Activated CD8-positive, alpha-beta memory T cell treated with anti-CD3 and anti-CD28 coated beads, Interleukin-2, amount 50 U/mL, for 48 hours (primary cell): ENCODE results near the gene HSPA9.

ENCODE experiments used
- DNase-seq: peaks from one replicate; pipeline ENCODE4 v3.0.0-alpha.2; 2020

Gene HSPA9

DNA sequence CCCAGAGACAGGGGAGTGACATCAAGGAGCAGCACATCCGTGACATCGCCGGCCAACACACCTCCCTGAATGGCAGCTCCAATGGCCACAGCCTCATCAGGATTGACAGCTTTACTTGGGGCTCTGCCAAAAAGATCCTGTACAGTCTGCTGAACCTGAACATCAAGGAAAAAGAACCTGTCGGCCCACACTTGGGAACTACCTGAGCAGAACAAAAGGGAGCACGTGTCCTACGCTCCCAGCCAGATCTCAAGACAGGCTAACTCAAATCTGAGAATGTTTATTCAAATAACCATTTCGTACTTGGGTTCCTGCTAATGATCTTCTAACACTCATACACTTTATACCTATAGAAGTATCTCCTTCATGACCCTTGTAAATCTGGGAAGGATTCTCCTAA is 15.3 kb downstream of the HSPA9 start:
- DNase-seq, result no peak

DNA sequence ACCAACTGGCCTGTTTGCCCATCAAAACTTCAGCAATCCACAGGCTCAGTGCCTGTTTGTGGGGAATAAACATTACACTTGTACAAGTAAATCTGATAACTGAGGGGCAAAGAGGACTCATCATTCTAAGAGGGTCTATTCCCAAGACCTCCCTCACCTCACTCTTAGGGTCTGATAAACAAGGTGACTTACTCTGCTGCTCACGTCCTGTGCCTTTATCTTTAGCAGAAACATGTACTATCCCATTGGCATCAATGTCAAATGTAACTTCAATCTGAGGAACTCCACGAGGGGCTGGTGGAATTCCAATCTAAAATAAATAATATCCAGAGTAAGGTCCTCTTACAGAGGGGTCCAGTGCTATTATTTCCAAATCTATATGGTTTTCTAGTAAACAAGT is 17.5 kb downstream of the HSPA9 start:
- DNase-seq, result no peak

DNA sequence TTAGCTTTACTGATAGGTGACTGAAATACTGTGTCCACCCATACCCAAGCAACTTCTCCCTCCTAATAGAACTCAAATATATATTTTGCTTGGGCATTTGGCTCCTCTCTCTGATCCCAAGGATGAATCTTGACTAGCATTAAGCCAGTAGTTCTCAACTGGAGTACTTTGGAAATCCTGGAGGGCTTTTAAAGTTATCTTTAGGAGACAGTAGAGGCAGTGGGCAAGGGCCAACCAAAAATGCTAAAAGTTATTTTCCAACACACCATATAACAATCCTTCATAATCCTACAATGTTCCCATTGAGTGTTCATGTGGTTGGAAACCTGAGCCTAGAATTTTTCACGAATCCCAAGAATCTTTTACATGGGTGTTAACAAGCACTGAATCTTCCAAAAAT is 21.1 kb downstream of the HSPA9 start:
- no peak for DNase-seq

DNA sequence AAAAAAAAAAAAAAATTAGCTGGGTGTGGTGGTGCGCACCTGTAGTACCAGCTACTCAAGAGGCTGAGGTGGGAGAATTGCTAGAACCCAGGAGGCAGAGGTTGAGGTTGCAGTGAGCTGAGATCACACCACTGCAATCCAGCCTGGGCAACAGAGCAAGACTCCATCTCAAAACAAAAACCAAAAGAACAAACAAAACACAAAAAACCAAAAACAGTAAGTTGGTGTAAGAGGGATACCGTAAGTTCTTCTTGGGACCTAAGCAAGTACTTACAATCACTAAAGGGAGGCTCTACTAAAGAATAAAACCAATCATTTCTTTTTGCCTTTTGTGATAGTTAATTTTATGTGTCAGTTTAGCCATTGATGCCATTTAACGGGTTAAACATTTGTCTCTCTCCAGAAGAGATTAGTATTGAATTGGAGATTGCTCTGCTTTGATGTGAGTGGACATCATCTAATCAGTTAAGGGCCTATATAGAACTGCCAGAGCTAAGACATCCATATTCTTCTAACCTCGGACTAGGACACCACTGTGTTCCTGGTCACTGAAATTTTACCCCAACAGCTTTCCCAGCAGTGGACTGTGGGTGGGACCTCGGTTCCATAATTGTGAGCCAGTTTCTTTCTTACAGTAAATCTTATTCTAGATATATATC is 21.6 kb downstream of the HSPA9 start:
- no peak for DNase-seq

DNA sequence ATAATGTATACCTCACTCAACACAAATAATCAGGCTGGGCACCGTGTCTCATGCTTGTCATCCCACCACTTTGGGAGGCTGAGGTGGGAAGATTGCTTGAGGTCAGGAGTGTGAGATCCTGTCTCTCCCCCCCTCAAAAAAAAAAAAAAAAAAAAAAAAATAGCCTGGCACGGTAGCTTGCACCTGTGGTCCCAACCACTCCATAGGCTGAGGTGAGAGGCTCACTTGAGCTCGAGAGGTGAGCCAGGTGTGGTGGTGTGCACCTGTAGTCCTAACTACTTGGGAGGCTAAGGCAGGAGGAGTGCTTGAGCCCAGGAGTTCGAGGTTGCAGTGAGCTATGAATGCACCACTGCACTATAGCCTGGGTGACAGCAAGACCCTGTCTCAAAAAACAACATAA is 22.5 kb downstream of the HSPA9 start:
- DNase-seq, result no peak

DNA sequence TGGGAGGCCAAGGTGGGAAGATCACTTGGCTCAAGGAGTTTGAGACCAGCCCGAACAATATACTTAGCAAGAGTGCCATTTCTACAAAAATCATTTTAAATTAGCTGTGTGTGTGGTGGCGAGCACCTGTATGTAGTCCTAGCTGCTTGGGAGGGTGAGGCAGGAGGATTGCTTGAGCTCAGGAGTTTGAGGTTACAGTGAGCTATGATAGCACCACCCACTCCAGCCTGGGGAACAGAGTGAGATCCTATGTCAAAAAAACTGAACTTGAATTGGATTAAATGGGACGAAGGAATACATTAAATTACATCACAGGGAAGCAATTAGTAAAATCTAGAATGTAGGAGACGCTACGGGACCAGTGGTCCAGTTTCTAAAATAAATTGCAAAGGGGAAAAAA is 25.8 kb downstream of the HSPA9 start:
- no peak for DNase-seq

DNA sequence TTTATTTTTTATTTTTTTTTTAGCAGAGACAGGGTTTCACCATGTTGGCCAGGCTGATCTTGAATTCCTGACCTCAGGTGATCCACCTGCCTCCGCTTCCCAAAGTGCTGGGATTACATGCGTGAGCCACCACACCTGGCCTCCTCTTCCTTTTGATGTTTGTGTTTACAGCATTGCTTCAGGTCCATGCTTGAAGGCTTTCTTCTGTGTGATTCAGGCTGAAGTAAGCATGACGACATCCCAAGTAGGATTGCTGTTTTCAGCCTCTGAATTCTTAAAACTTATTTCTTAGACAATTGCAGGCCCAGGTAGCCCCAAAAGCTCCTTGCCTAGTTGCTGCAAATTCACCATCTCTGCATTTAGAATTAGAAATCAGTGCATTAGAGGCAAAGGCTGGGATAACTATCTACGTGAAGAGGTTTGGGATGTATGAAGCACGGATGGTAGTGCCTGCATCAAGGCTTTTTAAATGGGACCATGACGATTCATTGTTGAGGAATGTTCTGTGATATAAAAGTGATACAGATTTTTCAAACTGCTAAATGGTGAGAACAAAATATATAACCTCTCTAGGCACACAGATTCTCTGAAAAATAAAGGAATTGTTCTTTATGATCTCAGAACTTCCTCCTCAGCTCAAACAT is 29.2 kb downstream of the HSPA9 start:
- DNase-seq, result no peak

DNA sequence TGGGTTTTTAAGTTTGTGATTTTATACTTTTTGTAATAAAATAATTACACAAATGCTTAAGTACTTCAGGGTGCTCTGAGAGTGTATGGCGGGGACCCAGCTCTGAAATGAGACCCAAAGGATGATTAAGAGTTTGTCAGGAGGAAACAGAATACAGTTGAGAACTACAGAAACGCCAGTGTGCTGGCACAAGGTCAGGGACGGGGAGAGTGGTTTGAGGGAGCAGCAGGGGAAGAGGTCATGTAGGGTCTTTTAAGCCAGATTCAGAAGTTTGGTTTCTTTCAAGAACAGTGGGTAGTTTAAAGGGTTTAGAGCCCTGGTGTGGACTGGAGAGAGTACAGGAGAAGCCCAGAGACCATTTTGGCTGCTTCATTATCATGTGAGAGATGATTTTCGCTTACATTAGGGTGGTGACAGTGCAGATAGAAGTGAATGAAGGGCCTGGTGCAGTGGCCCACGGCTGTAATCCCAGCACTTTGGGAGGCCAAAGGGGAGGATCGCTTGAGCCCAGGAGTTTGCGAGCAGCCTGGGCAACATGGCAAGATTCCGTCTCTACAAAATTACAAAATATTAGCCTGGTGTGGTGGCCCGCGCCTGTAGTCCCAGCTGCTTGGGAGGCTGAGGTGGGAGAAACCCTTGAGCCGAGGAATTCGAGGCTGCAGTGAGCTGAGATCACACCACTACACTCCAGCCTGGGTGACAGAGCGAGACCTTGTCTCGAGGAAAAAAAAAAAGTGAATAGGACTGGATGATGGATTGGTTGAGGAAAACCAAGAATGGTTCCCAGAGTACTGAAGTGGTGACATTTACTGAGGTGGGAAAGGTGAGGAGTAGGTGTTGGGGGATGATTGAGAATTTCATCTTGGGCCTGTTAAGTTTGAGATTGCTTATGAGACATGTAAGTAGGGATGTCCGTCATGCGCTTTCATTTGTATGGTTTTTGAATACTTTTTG is 30.7 kb downstream of the HSPA9 start:
- DNase-seq, result no peak

DNA sequence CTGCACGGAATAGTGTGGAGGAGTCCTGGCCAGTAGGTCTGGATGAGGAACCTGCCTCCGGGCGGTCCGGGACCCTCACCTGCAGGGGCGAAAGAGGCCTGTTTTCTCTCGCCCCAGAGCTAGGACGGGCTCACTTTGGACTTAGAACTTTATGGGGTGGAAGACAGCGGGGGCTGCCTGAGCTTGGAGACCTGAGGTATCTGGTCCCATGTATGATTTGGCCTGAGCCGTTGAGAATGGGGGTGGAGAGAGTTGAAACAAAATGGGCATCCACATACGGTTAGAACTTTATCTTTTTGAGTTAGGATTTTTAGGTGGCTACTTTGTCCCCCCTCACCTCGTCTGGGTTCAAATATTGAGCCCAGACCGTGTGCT is 31.5 kb downstream of the HSPA9 start:
- DNase-seq, result peak; percentile 90

DNA sequence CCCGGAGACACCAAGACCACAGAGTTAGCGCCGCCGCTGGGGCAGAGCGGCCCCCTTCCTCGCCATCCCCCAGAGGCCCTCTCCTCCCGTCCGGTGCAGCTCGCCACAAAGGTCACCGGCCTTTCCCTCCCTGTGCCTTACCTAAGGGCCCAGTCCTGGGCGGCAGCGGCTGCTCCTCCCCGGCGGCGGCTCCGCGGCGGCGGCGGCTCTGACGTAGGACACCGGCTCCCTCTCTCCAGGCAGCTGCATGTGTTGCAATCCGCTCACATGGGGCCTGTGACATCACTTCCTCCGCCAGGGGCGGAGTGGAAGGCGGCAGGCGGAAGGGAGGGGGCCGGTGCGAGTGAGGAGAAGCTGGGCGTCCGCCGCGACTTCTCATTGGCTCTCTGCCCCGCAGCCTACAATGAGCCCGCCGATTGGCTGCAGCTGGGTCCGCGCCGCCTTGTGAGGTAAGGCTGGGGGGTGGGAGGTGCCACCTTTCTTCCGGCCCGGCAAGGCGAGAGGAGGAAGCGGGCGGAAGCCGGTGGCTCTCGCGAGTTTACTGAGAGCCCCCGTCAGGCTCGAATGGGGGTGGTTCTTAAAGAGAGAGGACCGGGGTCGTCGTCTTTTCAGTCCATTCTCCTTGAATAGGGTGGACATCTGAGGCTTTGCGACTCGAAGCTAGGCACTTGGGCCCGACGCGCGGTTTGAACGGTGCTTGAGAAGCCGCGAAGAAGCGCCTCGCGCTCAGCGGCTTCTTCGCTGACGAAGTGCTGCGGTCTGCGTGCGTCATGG is 32.1 kb downstream of the HSPA9 start, which contains the start of gene ETF1:
ETF1 (minus strand) TSS at position 281 of the 774 bp plus-strand sequence. CDS start 318 bp downstream, outside the sequence.
- peak; percentile 99 for DNase-seq

DNA sequence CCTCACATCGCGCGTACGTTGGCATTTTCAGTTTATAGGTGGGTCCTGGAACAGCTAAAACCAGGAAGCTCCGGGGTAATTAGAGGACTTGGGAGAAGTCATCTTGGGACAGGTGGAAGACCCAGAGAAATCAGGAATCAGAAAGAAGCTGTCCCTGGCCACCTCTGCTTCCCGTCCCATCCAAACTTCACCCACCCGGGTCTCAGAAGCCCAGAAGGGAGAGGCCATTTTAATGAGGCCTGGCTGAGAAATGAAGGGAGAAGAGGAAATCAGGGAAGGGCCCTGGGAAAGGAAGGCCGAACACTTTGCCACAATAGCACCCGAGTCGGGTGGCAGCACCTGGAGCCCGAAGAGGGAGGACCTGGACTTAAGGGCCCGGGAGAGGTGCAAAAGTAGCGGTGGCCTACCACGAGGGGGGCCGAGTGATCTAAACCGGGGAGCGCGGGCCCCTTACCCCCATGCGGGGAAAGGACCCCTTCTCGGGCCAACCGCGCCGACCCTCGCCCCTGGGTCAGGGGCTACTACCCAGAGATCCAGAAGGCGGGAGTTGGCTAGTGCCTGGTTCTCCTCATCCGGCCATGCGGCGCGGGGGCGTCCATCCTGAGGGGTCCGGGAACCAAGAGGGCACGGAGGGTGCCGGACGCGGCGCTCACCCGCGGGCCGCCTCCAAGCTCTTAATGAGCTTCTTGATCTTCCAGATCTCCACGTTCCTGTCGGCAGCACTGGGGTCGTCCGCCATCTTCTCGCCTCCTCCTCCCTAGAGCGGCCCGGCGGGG is 32.8 kb downstream of the HSPA9 start:
- DNase-seq, result no peak

DNA sequence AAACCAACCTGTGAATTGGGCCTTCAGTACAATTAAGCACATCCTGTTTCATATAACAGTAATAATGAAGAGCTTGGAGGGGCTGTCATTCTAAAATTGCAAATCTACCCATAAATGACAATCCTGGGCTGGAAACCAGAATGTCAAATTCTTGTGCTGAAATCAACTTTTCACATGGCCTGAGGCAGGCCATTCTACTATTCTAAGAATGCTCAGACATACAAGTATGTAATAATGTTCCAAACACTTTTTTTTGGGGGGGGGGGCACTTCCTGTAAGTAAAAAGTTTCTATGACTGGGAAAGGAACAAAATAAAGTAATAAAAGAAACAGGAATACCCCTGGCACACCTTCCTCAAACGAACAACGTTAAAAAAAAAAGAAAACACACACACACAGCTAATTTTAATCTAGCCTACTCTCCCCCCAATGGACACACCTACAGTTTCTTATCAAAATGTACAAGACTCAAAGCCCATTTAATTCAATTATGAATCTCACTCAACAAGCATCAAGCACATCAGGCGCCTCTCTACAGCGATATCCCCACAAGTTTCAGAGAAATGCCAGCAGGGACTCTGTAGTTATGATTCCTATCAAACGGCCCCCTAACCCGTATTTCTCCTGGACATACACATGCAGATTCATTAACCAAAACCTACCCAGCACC is 33.6 kb downstream of the HSPA9 start:
- DNase-seq, result no peak

DNA sequence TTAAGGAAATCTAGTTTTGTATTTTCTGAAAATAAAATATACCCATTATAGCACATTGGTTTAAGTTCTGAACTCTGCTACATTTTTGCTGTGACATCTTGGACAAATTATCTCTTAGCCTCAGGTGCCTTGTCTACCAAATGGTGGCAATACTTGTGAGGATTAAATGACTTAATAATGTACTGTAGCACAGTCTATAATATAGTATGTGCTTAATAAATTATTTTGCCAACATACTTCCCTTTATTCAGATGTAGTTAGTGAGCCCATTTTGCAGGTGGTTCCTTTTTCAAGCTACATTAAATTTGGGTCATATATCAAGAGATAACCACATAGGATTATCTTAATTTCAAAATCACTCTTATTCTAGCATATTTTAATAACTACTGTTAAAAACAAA is 35.4 kb downstream of the HSPA9 start:
- DNase-seq, result no peak

DNA sequence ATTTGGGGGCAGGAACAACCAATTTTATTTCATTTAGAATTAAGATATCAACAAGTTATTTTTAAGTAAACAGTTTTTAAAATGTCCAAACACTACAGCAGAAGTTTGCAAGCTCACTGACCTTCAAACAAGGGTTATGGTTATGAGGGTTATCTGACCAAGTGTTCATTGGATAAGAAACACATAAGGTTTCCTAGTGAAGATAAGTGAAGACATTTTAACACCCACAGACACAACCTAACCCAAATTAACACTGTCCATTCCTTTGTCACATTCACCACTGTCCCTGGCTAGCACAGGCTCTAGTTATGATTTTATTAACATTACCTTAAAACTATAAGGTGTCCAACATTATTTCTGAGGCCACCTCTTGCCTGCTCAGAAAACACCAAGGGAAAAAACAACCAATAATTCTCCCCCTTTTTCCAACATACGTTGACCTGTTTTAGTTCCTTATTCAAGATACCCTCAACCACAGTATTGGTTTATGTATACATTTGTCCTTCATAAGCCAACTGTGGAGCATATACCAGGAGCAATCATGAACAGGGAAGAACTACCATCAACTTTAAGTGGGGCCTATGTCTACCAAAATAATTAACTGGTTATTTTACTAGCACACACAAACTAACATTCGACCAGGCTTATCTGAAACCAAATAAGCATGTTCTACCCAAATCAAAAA is 36.1 kb downstream of the HSPA9 start:
- no peak for DNase-seq

DNA sequence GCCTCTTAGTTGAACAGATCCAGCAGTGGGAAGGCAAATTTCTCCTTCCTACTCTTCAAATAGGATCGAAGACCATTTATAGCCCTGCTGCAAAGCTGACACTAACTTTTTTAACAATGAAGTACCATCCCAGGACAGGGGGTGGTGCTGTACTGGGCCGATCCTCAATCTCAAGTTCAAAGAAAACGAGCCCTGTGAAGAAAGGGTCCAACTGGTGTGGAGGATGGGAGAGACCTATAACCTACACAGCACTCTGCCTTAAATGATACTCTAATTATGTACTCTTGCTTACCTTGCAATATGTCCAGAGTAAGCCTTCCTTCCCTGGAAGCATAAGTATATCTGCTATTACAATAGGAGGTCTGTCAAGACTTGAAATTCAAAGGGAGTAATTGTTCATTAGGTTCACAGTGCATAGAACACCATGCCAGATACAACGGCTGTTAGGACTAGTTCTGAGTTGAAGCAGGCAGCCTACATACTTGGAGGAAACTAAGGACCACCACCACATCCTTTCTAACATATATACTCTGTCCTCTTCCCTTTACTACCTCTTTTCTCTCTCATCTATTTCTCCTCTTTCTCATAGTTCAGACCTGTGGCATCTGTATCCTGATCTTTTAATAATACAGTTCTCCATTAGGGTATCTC is 38.4 kb downstream of the HSPA9 start:
- no peak for DNase-seq

DNA sequence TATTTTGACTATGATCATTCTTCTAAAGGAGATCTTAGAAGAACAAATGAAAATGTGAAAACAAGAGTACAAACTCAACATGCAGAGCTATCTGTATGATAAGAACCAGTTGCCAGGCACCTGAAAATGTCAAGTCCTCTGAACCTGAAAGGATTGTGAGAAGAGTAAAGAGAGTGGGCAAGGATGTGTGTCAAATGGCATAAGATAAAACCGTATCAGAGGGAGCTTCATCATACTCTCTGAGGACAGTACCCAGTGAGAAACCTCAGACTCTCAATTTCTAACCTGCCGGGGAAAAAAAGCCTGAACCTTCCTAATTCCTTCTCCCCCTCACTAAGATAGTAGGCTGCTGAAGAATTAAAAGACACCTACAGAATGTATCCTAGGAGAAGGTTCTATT is 39.0 kb downstream of the HSPA9 start:
- DNase-seq, result no peak

DNA sequence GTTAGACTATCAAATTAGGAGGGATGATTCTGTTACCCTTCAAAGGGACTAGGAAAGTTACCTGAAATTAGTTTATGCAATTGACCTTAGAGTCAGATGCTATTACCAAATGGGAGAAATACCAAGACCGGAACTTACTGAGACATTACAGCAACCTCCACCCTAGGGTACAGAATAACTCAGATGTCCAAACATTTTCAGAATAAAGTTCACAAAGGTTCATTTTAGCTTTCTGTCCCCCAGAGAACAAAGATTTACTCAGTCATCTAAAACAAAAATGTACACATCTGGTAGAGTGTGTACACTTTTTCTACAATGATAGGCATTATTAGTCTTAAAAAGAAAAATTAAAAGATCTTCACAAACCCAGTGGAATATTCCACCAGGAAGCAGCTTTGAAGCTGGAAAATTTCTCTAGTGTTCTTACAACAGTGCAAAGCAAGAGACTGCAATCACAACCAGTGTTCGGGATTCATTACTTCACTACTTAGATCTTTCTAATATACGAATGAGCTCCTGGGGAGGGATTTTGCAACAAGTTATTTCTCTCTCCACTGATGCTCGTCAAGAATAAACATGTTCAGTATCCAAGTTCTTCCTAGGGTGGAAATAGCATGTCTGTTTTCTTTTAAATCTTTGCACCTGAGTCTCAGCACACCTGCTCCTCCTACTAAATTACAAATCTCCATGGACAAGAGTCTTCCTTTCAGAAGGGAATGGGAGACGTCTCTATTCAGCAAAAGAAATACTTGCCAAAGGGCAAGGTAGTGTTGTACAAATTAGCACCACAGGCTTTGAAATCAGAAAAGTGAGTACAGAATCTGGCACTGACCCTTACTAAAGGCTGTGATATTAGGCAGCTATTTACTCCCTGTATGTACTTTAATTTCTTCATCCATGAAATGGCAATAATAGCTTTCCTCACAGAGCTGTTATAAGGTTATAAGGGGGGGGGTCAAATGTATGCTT is 40.9 kb downstream of the HSPA9 start:
- no peak for DNase-seq

DNA sequence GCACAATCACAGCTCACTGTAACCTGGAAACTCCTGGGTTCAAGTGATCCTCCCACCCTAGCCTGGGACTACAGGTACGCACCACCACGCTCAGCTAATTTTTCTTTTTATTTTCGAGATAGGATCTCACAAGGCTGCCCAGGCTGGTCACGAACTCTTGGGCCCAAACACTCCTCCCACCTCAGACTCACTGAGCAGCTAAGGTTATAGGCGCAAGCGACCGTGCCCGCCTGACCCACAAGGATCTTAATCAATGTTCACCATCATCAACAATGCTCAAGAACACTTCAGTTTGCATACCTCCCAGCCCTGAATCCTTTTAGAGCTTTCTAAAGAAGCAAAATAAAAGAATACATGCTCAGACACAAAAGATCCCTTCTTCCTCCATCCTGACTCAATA is 45.4 kb downstream of the HSPA9 start:
- no peak for DNase-seq
